PC-9 (cell line): ENCODE data around the gene LACTB. TPM values are rescaled to one million over a fixed set of nuclear protein-coding genes. Genes with fewer than 3 reads are reported as not detected.

Source experiments
- BruUV-seq: library from RNA; stranded (reverse); fragments of 400-500 nt; replicated peaks from 2 replicates; lab custom pipeline; 2021; lab: Mats Ljungman, UMichigan
- CTCF ChIA-PET: fragments of 300-600 bp; sonication (Branson Sonifier 250); formaldehyde crosslinking; loops from one replicate; lab custom pipeline; 2022; ENCODE audit warnings: antibody characterized with exemption; lab: Charles Lee
- POLR2A ChIA-PET: fragments of 300-600 bp; sonication (Branson Sonifier 250); formaldehyde crosslinking; loops from one replicate; lab custom pipeline; 2022; ENCODE audit warnings: antibody characterized with exemption; ENCODE audit not compliant: unreplicated experiment; lab: Charles Lee
- DNase-seq, 2 experiments: peaks; one replicate each; pipeline versions ENCODE4 v3.0.0 to v3.0.0-alpha.2; 2015 to 2022; ENCODE audit warnings: mixed read lengths in 1 of 2
- H2AFZ ChIP-seq: fragments of 200-600 bp; sonication (generic); 2 replicates; pipeline ENCODE4 v1.8.1; 2017; ENCODE audit warnings: antibody characterized with exemption
- H3F3A ChIP-seq: fragments of 200-600 bp; sonication (generic); 2 replicates; pipeline ENCODE4 v1.8.1; 2017; ENCODE audit warnings: antibody characterized with exemption, mild to moderate bottlenecking, low read depth; ENCODE audit not compliant: insufficient read depth
- H3K27ac ChIP-seq: fragments of 200-600 bp; sonication (generic); 2 replicates; pipeline ENCODE4 v1.6.1; 2016; ENCODE audit warnings: mixed run types
- H3K27me3 ChIP-seq: fragments of 200-600 bp; sonication (generic); 2 replicates; pipeline ENCODE4 v1.6.1; 2016; ENCODE audit warnings: low read depth, mixed run types; ENCODE audit not compliant: insufficient read depth
- H3K36me3 ChIP-seq: fragments of 200-600 bp; sonication (generic); 2 replicates; pipeline ENCODE4 v1.6.1; 2016; ENCODE audit warnings: low read depth, mixed run types
- H3K4me1 ChIP-seq: fragments of 200-600 bp; sonication (generic); replicated peaks from 2 replicates; pipeline ENCODE4 v1.6.1; 2016; ENCODE audit warnings: mixed run types; ENCODE audit not compliant: insufficient read depth
- H3K4me2 ChIP-seq: fragments of 200-600 bp; sonication (generic); 2 replicates; pipeline ENCODE4 v1.6.1; 2017; ENCODE audit warnings: mixed run types
- H3K4me3 ChIP-seq: fragments of 200-600 bp; sonication (generic); 2 replicates; pipeline ENCODE4 v1.6.1; 2016; ENCODE audit warnings: mixed run types
- H3K79me2 ChIP-seq: fragments of 200-600 bp; sonication (generic); 2 replicates; pipeline ENCODE4 v1.6.1; 2017; ENCODE audit warnings: low read depth, mixed run types
- H3K9me2 ChIP-seq: fragments of 200-600 bp; sonication (generic); 2 replicates; pipeline ENCODE4 v1.8.1; 2017; ENCODE audit warnings: mild to moderate bottlenecking; ENCODE audit not compliant: insufficient read depth
- H3K9me3 ChIP-seq: fragments of 200-600 bp; sonication (generic); 2 replicates; pipeline ENCODE4 v1.8.1; 2016; ENCODE audit warnings: low read depth; ENCODE audit not compliant: insufficient read depth
- H4K20me1 ChIP-seq: fragments of 200-600 bp; sonication (generic); 2 replicates; pipeline ENCODE4 v1.8.1; 2017; ENCODE audit not compliant: insufficient read depth
- CTCF ChIP-seq: fragments of 200-600 bp; sonication (generic); conservative IDR thresholded peaks from 2 replicates; pipeline ENCODE4 v1.6.1; 2017; ENCODE audit warnings: mixed run types, antibody characterized with exemption, mild to moderate bottlenecking, moderate library complexity
- EZH2 ChIP-seq: fragments of 200-600 bp; sonication (generic); IDR thresholded peaks from 2 replicates; pipeline ENCODE4 v1.8.0; 2017; ENCODE audit warnings: antibody characterized with exemption, low read depth
- intact Hi-C: fragments of 100-400 bp; cut with micrococcal nuclease; formaldehyde crosslinking; loops from one replicate; pipeline ENCODE4 v1.10.0; 2022; ENCODE audit not compliant: unreplicated experiment
- total RNA-seq: library from RNA; stranded (reverse); gene quantifications from 2 replicates; pipeline ENCODE4 v1.2.3, GENCODE V29; 2021

Gene LACTB
- total RNA-seq, 1 experiment from 2014 or later, result 17.1 TPM

GRCh38 chr15:63075984-63076713 lies 45.5 kb upstream of the LACTB start:
- Histone ChIP-seq H3K36me3 (no peaks in the 10 kb centered on the region), H3K27me3 (no peaks in the 10 kb centered on the region), H3K4me1 (no peaks in the 10 kb centered on the region), H3K4me3 (no peak overlapping the region), H3F3A (peaks cover 29% of the 10 kb centered on the region), H3K79me2 (no peaks in the 10 kb centered on the region), H4K20me1 (no peaks in the 10 kb centered on the region; the same call in 1 of the 2 replicates), H3K4me2 (no peak overlapping the region), H3K9me2 (no peaks in the 10 kb centered on the region), H2AFZ (no peak overlapping the region), H3K27ac (no peak overlapping the region), H3K9me3 (no peaks in the 10 kb centered on the region)
- ChIA-PET CTCF (interaction anchor here (0.6 kb wide), 1 partner anchor 217 kb away, joined by 3 read pairs; no protein-coding TSS in a partner anchor), POLR2A (no interaction called here)
- no peak for DNase-seq
- intact Hi-C loops, result no loop called here
- TF ChIP-seq CTCF (no peak), EZH2 (no peak)
- no TSS peak for BruUV-seq

GRCh38 chr15:63076714-63077046 lies 45.0 kb upstream of the LACTB start:
- H2AFZ ChIP-seq, result no peak overlapping the region
- H3K27ac ChIP-seq, result no peak overlapping the region
- H3K9me2 ChIP-seq, result no peaks in the 10 kb centered on the region
- H3K4me2 ChIP-seq, result no peak overlapping the region
- H3K36me3 ChIP-seq, result no peaks in the 10 kb centered on the region
- no peaks in the 10 kb centered on the region for H3K79me2 ChIP-seq
- CTCF ChIA-PET, result no interaction called here
- intact Hi-C loops, result no loop called here
- H3K4me1 ChIP-seq, result no peaks in the 10 kb centered on the region
- no peak overlapping the region for H3K4me3 ChIP-seq
- H3F3A ChIP-seq, result peaks cover 24% of the 10 kb centered on the region
- no peaks in the 10 kb centered on the region for H3K9me3 ChIP-seq
- DNase-seq, result no peak
- POLR2A ChIA-PET, result no interaction called here
- TF ChIP-seq CTCF (no peak), EZH2 (no peak)
- H3K27me3 ChIP-seq, result no peaks in the 10 kb centered on the region
- BruUV-seq, result no TSS peak
- no peaks in the 10 kb centered on the region; the same call in 1 of the 2 replicates for H4K20me1 ChIP-seq

- Histone ChIP-seq H2AFZ (no peak overlapping the region), H3K4me3 (no peak overlapping the region), H3K27me3 (no peaks in the 10 kb centered on the region), H3K9me3 (no peaks in the 10 kb centered on the region), H3K4me2 (no peak overlapping the region), H4K20me1 (no peaks in the 10 kb centered on the region), H3K36me3 (no peaks in the 10 kb centered on the region), H3K79me2 (no peaks in the 10 kb centered on the region), H3K27ac (no peak overlapping the region), H3F3A (peaks cover 11% of the 10 kb centered on the region; the same call in 1 of the 2 replicates), H3K9me2 (no peaks in the 10 kb centered on the region), H3K4me1 (no peaks in the 10 kb centered on the region)
- no TSS peak for BruUV-seq
- ChIA-PET POLR2A (interaction anchor here (0.7 kb wide), 1 partner anchor 33 kb away, joined by 14 read pairs; no protein-coding TSS in a partner anchor), CTCF (interaction anchor here (0.6 kb wide), 1 partner anchor 12 kb away, joined by 3 read pairs; no protein-coding TSS in a partner anchor)
- TF ChIP-seq EZH2 (no peak), CTCF (no peak)
- no peak for DNase-seq
- intact Hi-C loops, result no loop called here
Measured at GRCh38 chr15:63077952-63078351, 43.7 kb upstream of the LACTB start.
